ENCODE data around the gene C14orf180. TPM values are rescaled to one million over a fixed set of nuclear protein-coding genes. Genes with fewer than 3 reads are reported as not detected.

Gene C14orf180
- total and polyA plus RNA-seq, 2 donors (not counting 1 experiment from before 2014, with no cell fraction given) = not detected

- Histone ChIP-seq H3K79me2 (ENCODE audit: control insufficient read depth, insufficient read depth, low read length) (no peaks in the 10 kb centered on the region), H3K4me3 (replicated peaks in 1 of 4; ENCODE audit: control extremely low read depth in 1 of 4, insufficient read depth in 1 of 4, low read depth in 3 of 4, low read length in 4 of 4) (no peak overlapping the region), H3K9ac (ENCODE audit: insufficient read depth, low read length) (no peak overlapping the region), H3K4me1 (ENCODE audit: control insufficient read depth, extremely low read depth, insufficient read depth, low read length) (no peaks in the 10 kb centered on the region), H3K27ac (ENCODE audit: insufficient read depth, low read length) (no peak overlapping the region), H2AFZ (ENCODE audit: low read length) (no peak overlapping the region), H3K9me3 (ENCODE audit: control insufficient read depth, insufficient read depth, low read depth, low read length) (no peaks in the 10 kb centered on the region), H3K27me3 (ENCODE audit: control insufficient read depth, insufficient read depth, low read length) (no peaks in the 10 kb centered on the region), H4K20me1 (ENCODE audit: control insufficient read depth, extremely low read depth, insufficient read depth, low read length) (no peaks in the 10 kb centered on the region), H3K4me2 (ENCODE audit: extremely low read depth, insufficient read depth, low read length) (no peak overlapping the region), H3K36me3 (ENCODE audit: control insufficient read depth, insufficient read depth, low read length) (no peaks in the 10 kb centered on the region)
- no peak for TF ChIP-seq CTCF (conservative IDR thresholded peaks at IDR 0.05 in 1 of 2, IDR thresholded peaks at IDR 0.05 in 1 of 2; ENCODE audit: low read depth in 1 of 2, low read length in 2 of 2)
- TF ChIP-seq EZH2 (IDR thresholded peaks at IDR 0.05; ENCODE audit: low read length, missing control alignments) = no peak
- no peak for DNase-seq (ENCODE audit: low read depth in 2 of 2)
These were observed 19.6 kb upstream of the C14orf180 start for GRCh38 chr14:104559804-104560585.

- H3K4me2 ChIP-seq (ENCODE audit: extremely low read depth, insufficient read depth, low read length) = no peak overlapping the region
These were observed 19.0 kb upstream of the C14orf180 start for GRCh38 chr14:104560586-104560945.

GRCh38 chr14:104561124-104561557 lies 18.4 kb upstream of the C14orf180 start:
- Histone ChIP-seq H3K4me3 (replicated peaks in 1 of 4; ENCODE audit: control extremely low read depth in 1 of 4, insufficient read depth in 1 of 4, low read depth in 3 of 4, low read length in 4 of 4) (no peak overlapping the region), H3K79me2 (ENCODE audit: control insufficient read depth, insufficient read depth, low read length) (no peaks in the 10 kb centered on the region), H3K9me3 (ENCODE audit: control insufficient read depth, insufficient read depth, low read depth, low read length) (no peaks in the 10 kb centered on the region), H3K4me2 (ENCODE audit: extremely low read depth, insufficient read depth, low read length) (no peak overlapping the region), H3K27me3 (ENCODE audit: control insufficient read depth, insufficient read depth, low read length) (no peaks in the 10 kb centered on the region), H3K36me3 (ENCODE audit: control insufficient read depth, insufficient read depth, low read length) (no peaks in the 10 kb centered on the region), H3K27ac (ENCODE audit: insufficient read depth, low read length) (no peak overlapping the region), H4K20me1 (ENCODE audit: control insufficient read depth, extremely low read depth, insufficient read depth, low read length) (no peaks in the 10 kb centered on the region), H3K9ac (ENCODE audit: insufficient read depth, low read length) (no peak overlapping the region), H3K4me1 (ENCODE audit: control insufficient read depth, extremely low read depth, insufficient read depth, low read length) (no peaks in the 10 kb centered on the region), H2AFZ (ENCODE audit: low read length) (no peak overlapping the region)
- no peak for DNase-seq (ENCODE audit: low read depth in 2 of 2)
- TF ChIP-seq CTCF (conservative IDR thresholded peaks at IDR 0.05 in 1 of 2, IDR thresholded peaks at IDR 0.05 in 1 of 2; ENCODE audit: low read depth in 1 of 2, low read length in 2 of 2) (no peak), EZH2 (IDR thresholded peaks at IDR 0.05; ENCODE audit: low read length, missing control alignments) (no peak)

More at GRCh38 chr14:104560586-104560945, 19.0 kb upstream of the C14orf180 start:
- Histone ChIP-seq H4K20me1 (ENCODE audit: control insufficient read depth, extremely low read depth, insufficient read depth, low read length) (no peaks in the 10 kb centered on the region), H3K79me2 (ENCODE audit: control insufficient read depth, insufficient read depth, low read length) (no peaks in the 10 kb centered on the region), H3K4me1 (ENCODE audit: control insufficient read depth, extremely low read depth, insufficient read depth, low read length) (no peaks in the 10 kb centered on the region), H3K4me3 (replicated peaks in 1 of 4; ENCODE audit: control extremely low read depth in 1 of 4, insufficient read depth in 1 of 4, low read depth in 3 of 4, low read length in 4 of 4) (no peak overlapping the region), H3K9ac (ENCODE audit: insufficient read depth, low read length) (no peak overlapping the region), H3K9me3 (ENCODE audit: control insufficient read depth, insufficient read depth, low read depth, low read length) (no peaks in the 10 kb centered on the region), H3K36me3 (ENCODE audit: control insufficient read depth, insufficient read depth, low read length) (no peaks in the 10 kb centered on the region), H3K27me3 (ENCODE audit: control insufficient read depth, insufficient read depth, low read length) (no peaks in the 10 kb centered on the region), H2AFZ (ENCODE audit: low read length) (no peak overlapping the region), H3K27ac (ENCODE audit: insufficient read depth, low read length) (no peak overlapping the region)
- no peak for TF ChIP-seq CTCF (conservative IDR thresholded peaks at IDR 0.05 in 1 of 2, IDR thresholded peaks at IDR 0.05 in 1 of 2; ENCODE audit: low read depth in 1 of 2, low read length in 2 of 2)
- no peak for TF ChIP-seq EZH2 (IDR thresholded peaks at IDR 0.05; ENCODE audit: low read length, missing control alignments)
- DNase-seq (ENCODE audit: low read depth in 2 of 2) = no peak
